Measurements from ENCODE around the gene CCDC152.

Gene CCDC152

GRCh38 chr5:42784132-42784531 lies 27.5 kb downstream of the CCDC152 start:
- DNase-seq, result no peak

GRCh38 chr5:42785756-42786155 lies 29.1 kb downstream of the CCDC152 start:
- DNase-seq, result no peak

GRCh38 chr5:42787073-42787472 lies 30.5 kb downstream of the CCDC152 start:
- no peak for DNase-seq

GRCh38 chr5:42787845-42788244 lies 31.2 kb downstream of the CCDC152 start:
- DNase-seq, result no peak

GRCh38 chr5:42791151-42791550 lies 34.5 kb downstream of the CCDC152 start:
- DNase-seq, result no peak

- no peak for DNase-seq
These were observed 41.9 kb downstream of the CCDC152 start for GRCh38 chr5:42798284-42799240.

- no peak for DNase-seq
These were observed 42.6 kb downstream of the CCDC152 start for GRCh38 chr5:42799241-42799608.

- no peak for DNase-seq
These were observed 43.1 kb downstream of the CCDC152 start for GRCh38 chr5:42799668-42800114.

GRCh38 chr5:42800748-42801330 lies 44.2 kb downstream of the CCDC152 start:
- DNase-seq, result no peak

- no peak for DNase-seq
These were observed 45.0 kb downstream of the CCDC152 start for GRCh38 chr5:42801516-42802166.

GRCh38 chr5:42804717-42805339 lies 48.2 kb downstream of the CCDC152 start:
- DNase-seq, result no peak

- no peak for DNase-seq
These were observed 49.5 kb downstream of the CCDC152 start for GRCh38 chr5:42806004-42806700.

- no peak for DNase-seq
These were observed 50.2 kb downstream of the CCDC152 start for GRCh38 chr5:42806701-42807262.

GRCh38 chr5:42807722-42808447 lies 51.3 kb downstream of the CCDC152 start:
- no peak for DNase-seq

GRCh38 chr5:42808888-42809611 lies 52.4 kb downstream of the CCDC152 start:
- DNase-seq, result no peak

- DNase-seq, result no peak
These were observed 54.4 kb downstream of the CCDC152 start for GRCh38 chr5:42810834-42811590.

- no peak for DNase-seq
These were observed 55.2 kb downstream of the CCDC152 start, which contains the start of gene SELENOP for GRCh38 chr5:42811591-42812446. Gene SELENOP, minus strand, starts transcription at chr5:42811892. Its CDS starts 3,539 bp downstream, at chr5:42808353.

- no peak for DNase-seq
These were observed 56.0 kb downstream of the CCDC152 start for GRCh38 chr5:42812620-42813019.

- no peak for DNase-seq
These were observed 56.9 kb downstream of the CCDC152 start for GRCh38 chr5:42813533-42813932.
